Liver (tissue), 9 donors: ENCODE results near the gene GNAS-AS1. TPM values are rescaled to one million over a fixed set of nuclear protein-coding genes. Genes with fewer than 3 reads are reported as not detected.

Experiments used
- DNase-seq: peaks from one replicate; pipeline ENCODE4 v3.0.0-alpha.2; 2017; ENCODE audit warnings: low spot score
- H3K27ac ChIP-seq, 2 donors: one replicate each; pipeline ENCODE4 v1.7.0; 2013; ENCODE audit warnings: inconsistent platforms in 2 of 2, low read length in 2 of 2, control low read depth in 1 of 2, low read depth in 1 of 2, mild to moderate bottlenecking in 1 of 2
- H3K27me3 ChIP-seq, 4 donors: one replicate each; pipeline versions ENCODE4 v1.6.1 to v1.7.0; 2013; ENCODE audit warnings: low read length in 3 of 4, inconsistent platforms in 1 of 4, mild to moderate bottlenecking in 1 of 4, moderate library complexity in 1 of 4; ENCODE audit not compliant: control insufficient read depth in 4 of 4, insufficient read depth in 4 of 4
- H3K36me3 ChIP-seq, 4 donors: one replicate each; pipeline versions ENCODE4 v1.6.1 to v1.7.0; 2013; ENCODE audit warnings: low read length in 3 of 4, mild to moderate bottlenecking in 3 of 4, low read depth in 1 of 4, moderate library complexity in 1 of 4; ENCODE audit not compliant: control insufficient read depth in 4 of 4, insufficient read depth in 3 of 4
- H3K4me1 ChIP-seq, 4 donors: one replicate each; pipeline versions ENCODE4 v1.6.1 to v1.7.0; 2013; ENCODE audit warnings: low read length in 3 of 4, mild to moderate bottlenecking in 3 of 4, moderate library complexity in 1 of 4; ENCODE audit not compliant: control insufficient read depth in 4 of 4, insufficient read depth in 4 of 4
- H3K4me3 ChIP-seq, 3 donors: one replicate each; pipeline versions ENCODE4 v1.6.1 to v1.7.0; 2013; ENCODE audit warnings: low read length in 3 of 3, control low read depth in 1 of 3, low read depth in 1 of 3, mild to moderate bottlenecking in 1 of 3
- H3K9ac ChIP-seq, 2 donors: one replicate each; pipeline ENCODE4 v1.7.0; 2013; ENCODE audit warnings: low read length in 2 of 2, mild to moderate bottlenecking in 2 of 2, moderate library complexity in 2 of 2, control low read depth in 1 of 2, low read depth in 1 of 2
- H3K9me3 ChIP-seq, 4 donors: one replicate each; pipeline versions ENCODE4 v1.6.1 to v1.7.0; 2013; ENCODE audit warnings: low read length in 3 of 4; ENCODE audit not compliant: control insufficient read depth in 4 of 4
- EGR1 ChIP-seq, 2 donors: IDR thresholded peaks; 2 replicates each; pipeline ENCODE4 v1.6.1; 2016 to 2018; ENCODE audit warnings: antibody characterized with exemption in 2 of 2, low read depth in 2 of 2
- FOXA1 ChIP-seq: IDR thresholded peaks from 2 replicates; pipeline ENCODE4 v1.6.1; 2016; ENCODE audit warnings: antibody characterized with exemption
- FOXA2 ChIP-seq: IDR thresholded peaks from 2 replicates; pipeline ENCODE4 v1.6.1; 2016; ENCODE audit warnings: antibody characterized with exemption
- GABPA ChIP-seq, 2 donors: IDR thresholded peaks in 1 of 2; conservative IDR thresholded peaks in 1 of 2; 2 replicates each; pipeline ENCODE4 v1.6.1; 2016; ENCODE audit warnings: antibody characterized with exemption in 2 of 2, mild to moderate bottlenecking in 1 of 2, moderate library complexity in 1 of 2
- HNF4A ChIP-seq, 2 donors: conservative IDR thresholded peaks; 2 replicates each; pipeline ENCODE4 v1.6.1; 2016; ENCODE audit warnings: antibody characterized with exemption in 2 of 2, mild to moderate bottlenecking in 2 of 2
- HNF4G ChIP-seq: IDR thresholded peaks from 2 replicates; pipeline ENCODE4 v1.6.1; 2016; ENCODE audit warnings: antibody characterized with exemption
- JUND ChIP-seq, 2 donors: IDR thresholded peaks; 2 replicates each; pipeline ENCODE4 v1.6.1; 2016; ENCODE audit warnings: antibody characterized with exemption in 2 of 2
- RAD21 ChIP-seq, 2 donors: IDR thresholded peaks; 2 replicates each; pipeline ENCODE4 v1.6.1; 2016; ENCODE audit warnings: antibody characterized with exemption in 2 of 2, mild to moderate bottlenecking in 2 of 2
- RXRA ChIP-seq, 2 donors: IDR thresholded peaks; 2 replicates each; pipeline ENCODE4 v1.6.1; 2017 to 2018; ENCODE audit warnings: antibody characterized with exemption in 2 of 2, mild to moderate bottlenecking in 1 of 2
- SP1 ChIP-seq: IDR thresholded peaks from 2 replicates; pipeline ENCODE4 v1.6.1; 2018; ENCODE audit warnings: antibody characterized with exemption, mild to moderate bottlenecking
- TAF1 ChIP-seq: conservative IDR thresholded peaks from 2 replicates; pipeline ENCODE4 v1.6.1; 2016; ENCODE audit warnings: antibody characterized with exemption, mild to moderate bottlenecking
- YY1 ChIP-seq: IDR thresholded peaks from 2 replicates; pipeline ENCODE4 v1.6.1; 2016; ENCODE audit warnings: antibody characterized with exemption, mild to moderate bottlenecking
- WGBS: extraction: QIAGEN DNeasy Blood & Tissue Kit; methylation state at CpG from one replicate; pipeline ENCODE4 v1.1.7; 2013; 5-methylcytosine and 5-hydroxymethylcytosine counted together
- polyA plus RNA-seq, 2 donors: library from polyadenylated mRNA; stranded (reverse) in 1 of 2; unstranded in 1 of 2; fragments of 200-250 nt in 1 of 2; fragments of >200 nt in 1 of 2; fragmentation: Nextera tagmentation in 1 of 2; extraction: Ambion mirVana in 1 of 2; gene quantifications; one replicate each; pipeline versions ENCODE4 v1.2.1 to v1.2.3, GENCODE V29; 2013 to 2015
- total RNA-seq, 2 donors: library from RNA; depleted of rRNA; stranded (reverse); fragments of >200 nt; gene quantifications; one replicate each; pipeline ENCODE4 v1.2.3, GENCODE V29; 2014
- TF ChIP-seq, protein P1 (sequence below): IDR thresholded peaks from 2 replicates; pipeline ENCODE4 v1.6.1; 2016; ENCODE audit warnings: antibody characterized with exemption
- TF ChIP-seq, protein P2 (sequence below): fragments of 150-350 bp; IDR thresholded peaks from 2 replicates; pipeline ENCODE4 v1.5.1; 2017; ENCODE audit warnings: improper control_type of control experiment, low read depth, low read length; ENCODE audit not compliant: missing input control
- TF ChIP-seq, protein P3 (sequence below): IDR thresholded peaks from 2 replicates; pipeline ENCODE4 v1.6.1; 2016; ENCODE audit warnings: antibody characterized with exemption, mild to moderate bottlenecking
- TF ChIP-seq, protein P4 (sequence below): IDR thresholded peaks from 2 replicates; pipeline ENCODE4 v1.6.1; 2016; ENCODE audit warnings: antibody characterized with exemption
- donor health status: healthy.
- donor health status: healthy.
- donor health status: healthy.
- donor health status: healthy.
- donor health status: healthy.

GNAS-AS1 gene
- total and polyA plus RNA-seq, 4 donors, result 0.08 to 0.42 (median 0.09) TPM; not detected in 1

DNA sequence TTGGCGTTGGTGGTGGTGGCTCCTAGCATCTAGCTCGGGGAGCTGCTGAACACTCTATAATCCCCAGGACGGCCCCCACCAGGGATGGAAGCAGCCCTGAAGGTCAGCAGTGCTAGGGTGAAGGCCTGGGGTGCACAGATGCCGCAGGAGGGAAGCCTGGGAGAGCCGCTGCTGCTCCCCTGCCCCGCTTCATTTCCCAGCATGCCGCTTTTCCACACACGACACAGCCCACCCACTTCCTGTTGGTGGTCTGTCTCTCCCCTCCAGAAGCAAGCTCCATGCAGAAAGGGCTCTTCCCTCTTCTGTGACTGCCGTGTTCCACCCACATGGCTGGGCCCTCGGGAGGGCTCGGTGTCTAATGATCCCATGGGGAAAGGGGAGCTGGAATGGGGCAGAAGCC lies 35.3 kb downstream of the GNAS-AS1 start:
- 78% methylated on average over 11 of the region's 11 CpGs for WGBS
- no peak for TF ChIP-seq TAF1

DNA sequence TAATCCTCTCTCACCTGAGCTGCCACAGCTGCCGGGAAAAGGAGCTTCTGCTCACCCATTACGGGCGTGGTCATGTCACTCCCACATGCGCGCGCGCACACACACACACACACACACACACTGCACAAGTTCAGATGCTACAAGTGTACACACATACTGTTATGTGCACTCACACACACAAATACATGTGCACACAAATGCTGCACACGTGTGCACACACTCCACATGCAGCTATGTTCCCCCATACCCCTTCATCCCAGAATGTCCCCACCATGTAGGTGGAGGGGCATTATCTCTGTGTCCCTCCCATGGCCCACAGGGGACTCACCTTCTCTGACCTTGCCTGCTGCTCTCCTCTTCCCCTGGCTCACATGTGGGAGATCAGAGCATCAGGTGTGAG lies 37.3 kb downstream of the GNAS-AS1 start:
- WGBS, result 78% methylated on average over 8 of the region's 8 CpGs
- Histone ChIP-seq H3K36me3 (no peaks in the 10 kb centered on the region), H3K9ac (no peak overlapping the region), H3K4me3 (no peak overlapping the region), H3K27ac (no peak overlapping the region), H3K4me1 (no peaks in the 10 kb centered on the region), H3K9me3 (no peaks in the 10 kb centered on the region), H3K27me3 (no peaks in the 10 kb centered on the region)
- TF ChIP-seq GABPA (IDR thresholded peaks at IDR 0.05 in 1 of 2, conservative IDR thresholded peaks at IDR 0.05 in 1 of 2) (no peak), TAF1 (no peak), SP1 (no peak)
- TF ChIP-seq, protein P1, sequence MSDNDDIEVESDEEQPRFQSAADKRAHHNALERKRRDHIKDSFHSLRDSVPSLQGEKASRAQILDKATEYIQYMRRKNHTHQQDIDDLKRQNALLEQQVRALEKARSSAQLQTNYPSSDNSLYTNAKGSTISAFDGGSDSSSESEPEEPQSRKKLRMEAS, result no peak
- no peak for DNase-seq

More for the DNA sequence above, 35.3 kb downstream of the GNAS-AS1 start:
- DNase-seq, result no peak
- H3K9ac ChIP-seq, result no peak overlapping the region
- H3K4me1 ChIP-seq, result no peaks in the 10 kb centered on the region
- no peaks in the 10 kb centered on the region for H3K27me3 ChIP-seq
- H3K36me3 ChIP-seq, result no peaks in the 10 kb centered on the region
- no peak overlapping the region for H3K27ac ChIP-seq
- no peak overlapping the region for H3K4me3 ChIP-seq
- H3K9me3 ChIP-seq, result no peaks in the 10 kb centered on the region

DNA sequence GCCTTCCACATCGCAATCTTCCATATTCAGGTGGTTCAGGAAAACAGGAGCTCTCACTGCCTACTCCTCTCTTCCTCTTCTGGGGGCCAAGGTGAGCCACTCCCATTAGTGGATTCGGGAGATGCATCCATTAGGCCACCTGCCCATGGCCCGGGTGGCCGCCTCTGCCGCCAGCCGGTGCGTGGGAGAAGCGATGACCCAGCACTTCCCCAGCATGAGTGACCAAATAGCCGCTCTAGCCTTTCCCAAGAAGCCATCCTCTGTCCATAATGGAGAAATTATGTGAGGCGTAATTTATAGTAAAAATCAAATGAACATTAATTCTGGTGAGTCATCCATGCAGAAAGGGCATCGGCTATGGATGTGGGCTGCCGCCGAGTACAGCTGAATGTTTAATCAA lies 39.4 kb downstream of the GNAS-AS1 start:
- Histone ChIP-seq H3K27me3 (no peaks in the 10 kb centered on the region), H3K9me3 (no peaks in the 10 kb centered on the region), H3K27ac (no peak overlapping the region), H3K4me1 (no peaks in the 10 kb centered on the region), H3K9ac (no peak overlapping the region), H3K4me3 (no peak overlapping the region), H3K36me3 (no peaks in the 10 kb centered on the region)
- TF ChIP-seq, protein P2, sequence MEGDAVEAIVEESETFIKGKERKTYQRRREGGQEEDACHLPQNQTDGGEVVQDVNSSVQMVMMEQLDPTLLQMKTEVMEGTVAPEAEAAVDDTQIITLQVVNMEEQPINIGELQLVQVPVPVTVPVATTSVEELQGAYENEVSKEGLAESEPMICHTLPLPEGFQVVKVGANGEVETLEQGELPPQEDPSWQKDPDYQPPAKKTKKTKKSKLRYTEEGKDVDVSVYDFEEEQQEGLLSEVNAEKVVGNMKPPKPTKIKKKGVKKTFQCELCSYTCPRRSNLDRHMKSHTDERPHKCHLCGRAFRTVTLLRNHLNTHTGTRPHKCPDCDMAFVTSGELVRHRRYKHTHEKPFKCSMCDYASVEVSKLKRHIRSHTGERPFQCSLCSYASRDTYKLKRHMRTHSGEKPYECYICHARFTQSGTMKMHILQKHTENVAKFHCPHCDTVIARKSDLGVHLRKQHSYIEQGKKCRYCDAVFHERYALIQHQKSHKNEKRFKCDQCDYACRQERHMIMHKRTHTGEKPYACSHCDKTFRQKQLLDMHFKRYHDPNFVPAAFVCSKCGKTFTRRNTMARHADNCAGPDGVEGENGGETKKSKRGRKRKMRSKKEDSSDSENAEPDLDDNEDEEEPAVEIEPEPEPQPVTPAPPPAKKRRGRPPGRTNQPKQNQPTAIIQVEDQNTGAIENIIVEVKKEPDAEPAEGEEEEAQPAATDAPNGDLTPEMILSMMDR, result no peak
- no peak for TF ChIP-seq YY1
- no peak for TF ChIP-seq SP1
- TF ChIP-seq EGR1 (IDR thresholded peaks at IDR 0.05; ENCODE audit: low read depth in 2 of 2), result no peak
- TF ChIP-seq GABPA (IDR thresholded peaks at IDR 0.05 in 1 of 2, conservative IDR thresholded peaks at IDR 0.05 in 1 of 2), result no peak
- TF ChIP-seq, protein P3, sequence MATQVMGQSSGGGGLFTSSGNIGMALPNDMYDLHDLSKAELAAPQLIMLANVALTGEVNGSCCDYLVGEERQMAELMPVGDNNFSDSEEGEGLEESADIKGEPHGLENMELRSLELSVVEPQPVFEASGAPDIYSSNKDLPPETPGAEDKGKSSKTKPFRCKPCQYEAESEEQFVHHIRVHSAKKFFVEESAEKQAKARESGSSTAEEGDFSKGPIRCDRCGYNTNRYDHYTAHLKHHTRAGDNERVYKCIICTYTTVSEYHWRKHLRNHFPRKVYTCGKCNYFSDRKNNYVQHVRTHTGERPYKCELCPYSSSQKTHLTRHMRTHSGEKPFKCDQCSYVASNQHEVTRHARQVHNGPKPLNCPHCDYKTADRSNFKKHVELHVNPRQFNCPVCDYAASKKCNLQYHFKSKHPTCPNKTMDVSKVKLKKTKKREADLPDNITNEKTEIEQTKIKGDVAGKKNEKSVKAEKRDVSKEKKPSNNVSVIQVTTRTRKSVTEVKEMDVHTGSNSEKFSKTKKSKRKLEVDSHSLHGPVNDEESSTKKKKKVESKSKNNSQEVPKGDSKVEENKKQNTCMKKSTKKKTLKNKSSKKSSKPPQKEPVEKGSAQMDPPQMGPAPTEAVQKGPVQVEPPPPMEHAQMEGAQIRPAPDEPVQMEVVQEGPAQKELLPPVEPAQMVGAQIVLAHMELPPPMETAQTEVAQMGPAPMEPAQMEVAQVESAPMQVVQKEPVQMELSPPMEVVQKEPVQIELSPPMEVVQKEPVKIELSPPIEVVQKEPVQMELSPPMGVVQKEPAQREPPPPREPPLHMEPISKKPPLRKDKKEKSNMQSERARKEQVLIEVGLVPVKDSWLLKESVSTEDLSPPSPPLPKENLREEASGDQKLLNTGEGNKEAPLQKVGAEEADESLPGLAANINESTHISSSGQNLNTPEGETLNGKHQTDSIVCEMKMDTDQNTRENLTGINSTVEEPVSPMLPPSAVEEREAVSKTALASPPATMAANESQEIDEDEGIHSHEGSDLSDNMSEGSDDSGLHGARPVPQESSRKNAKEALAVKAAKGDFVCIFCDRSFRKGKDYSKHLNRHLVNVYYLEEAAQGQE, result no peak
- TF ChIP-seq JUND (IDR thresholded peaks at IDR 0.05), result no peak
- no peak for TF ChIP-seq HNF4A (conservative IDR thresholded peaks at IDR 0.05)
- no peak for TF ChIP-seq RXRA (IDR thresholded peaks at IDR 0.05)
- TF ChIP-seq, protein P1, result no peak
- TF ChIP-seq HNF4G, result no peak
- TF ChIP-seq, protein P4, sequence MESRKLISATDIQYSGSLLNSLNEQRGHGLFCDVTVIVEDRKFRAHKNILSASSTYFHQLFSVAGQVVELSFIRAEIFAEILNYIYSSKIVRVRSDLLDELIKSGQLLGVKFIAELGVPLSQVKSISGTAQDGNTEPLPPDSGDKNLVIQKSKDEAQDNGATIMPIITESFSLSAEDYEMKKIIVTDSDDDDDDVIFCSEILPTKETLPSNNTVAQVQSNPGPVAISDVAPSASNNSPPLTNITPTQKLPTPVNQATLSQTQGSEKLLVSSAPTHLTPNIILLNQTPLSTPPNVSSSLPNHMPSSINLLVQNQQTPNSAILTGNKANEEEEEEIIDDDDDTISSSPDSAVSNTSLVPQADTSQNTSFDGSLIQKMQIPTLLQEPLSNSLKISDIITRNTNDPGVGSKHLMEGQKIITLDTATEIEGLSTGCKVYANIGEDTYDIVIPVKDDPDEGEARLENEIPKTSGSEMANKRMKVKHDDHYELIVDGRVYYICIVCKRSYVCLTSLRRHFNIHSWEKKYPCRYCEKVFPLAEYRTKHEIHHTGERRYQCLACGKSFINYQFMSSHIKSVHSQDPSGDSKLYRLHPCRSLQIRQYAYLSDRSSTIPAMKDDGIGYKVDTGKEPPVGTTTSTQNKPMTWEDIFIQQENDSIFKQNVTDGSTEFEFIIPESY, result no peak
- TF ChIP-seq TAF1, result no peak
- no peak for TF ChIP-seq FOXA2
- TF ChIP-seq RAD21 (IDR thresholded peaks at IDR 0.05), result no peak
- TF ChIP-seq FOXA1, result no peak
- WGBS, result 94% methylated on average over 13 of the region's 13 CpGs
- DNase-seq, result no peak
